NCI-H446 (cell line): ENCODE data around the gene KIF21A.

Experiments
- DNase-seq, 2 experiments: peaks; one replicate each; lab custom pipeline; 2025; lab: John Stamatoyannopoulos, UW

Gene KIF21A

DNA sequence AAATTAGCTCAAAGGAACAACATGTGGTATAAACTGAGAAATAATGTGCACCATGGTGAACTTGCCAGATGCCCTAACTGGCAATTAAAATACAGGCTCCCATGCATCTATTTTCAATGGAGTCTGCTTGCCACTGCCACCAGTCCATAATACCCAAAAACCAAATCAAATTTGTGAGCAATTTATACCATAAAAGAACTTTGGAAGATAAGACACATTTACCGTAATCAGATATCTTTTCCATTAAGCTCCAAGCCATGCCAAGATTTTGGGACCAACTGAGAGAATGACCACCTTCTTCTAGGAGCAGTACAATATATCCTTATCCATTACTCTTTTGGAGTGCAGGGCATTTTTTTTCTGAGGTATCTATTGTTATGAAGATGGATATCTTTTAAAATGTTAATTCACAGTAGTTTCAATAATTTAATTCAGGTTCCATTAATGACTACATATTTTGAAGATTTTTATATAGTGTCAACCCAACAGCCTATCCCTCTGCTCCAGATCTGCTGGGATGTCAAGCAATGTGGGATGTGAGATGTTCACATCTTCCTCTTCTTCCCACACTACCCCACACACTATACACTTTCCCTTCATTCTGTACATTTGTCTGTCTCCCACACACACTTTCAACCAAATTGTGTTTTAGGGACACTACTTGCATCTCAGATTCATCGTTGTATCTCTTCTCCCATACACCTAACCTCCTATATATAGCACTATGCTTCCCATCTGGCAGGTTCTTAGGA, 53.3 kb downstream of the KIF21A start:
- DNase-seq: no peak

DNA sequence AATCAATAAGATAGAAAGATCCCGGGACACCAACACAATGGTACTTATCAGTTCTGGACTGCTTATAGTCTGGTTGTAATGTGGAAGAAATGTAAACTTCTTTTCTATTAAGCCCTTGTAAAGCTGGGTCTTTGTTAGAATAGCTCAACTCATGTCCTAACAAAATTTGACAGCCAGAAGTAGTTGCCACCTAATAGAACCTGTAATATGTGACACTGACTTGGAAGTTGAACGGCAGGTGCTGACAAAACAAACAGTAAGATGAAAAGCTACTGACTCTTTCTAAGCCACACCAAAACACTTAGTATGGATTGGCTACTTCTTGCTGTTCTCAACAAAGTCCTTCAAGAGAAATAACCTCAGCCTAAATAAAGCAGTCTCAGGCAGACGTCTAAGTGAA, 56.6 kb downstream of the KIF21A start:
- DNase-seq: no peak

DNA sequence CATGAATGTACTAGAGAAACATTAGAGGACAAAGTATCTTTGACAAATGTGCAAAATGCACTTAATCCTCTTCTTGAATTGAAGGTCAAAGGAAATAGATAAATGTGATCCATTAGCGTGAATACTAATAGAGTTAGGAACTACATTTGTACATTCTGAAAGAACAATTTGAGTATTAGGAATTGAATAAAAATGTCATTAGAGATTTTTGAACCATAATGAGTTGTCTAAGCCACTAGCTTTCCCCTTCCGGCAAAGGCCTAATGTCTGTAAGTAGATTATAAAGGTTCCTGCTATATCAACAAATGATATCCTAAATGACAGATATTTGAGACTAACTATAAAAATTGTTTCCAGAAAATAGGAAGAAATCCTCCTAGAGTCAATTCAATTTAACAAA, 59.8 kb downstream of the KIF21A start:
- DNase-seq: no peak

DNA sequence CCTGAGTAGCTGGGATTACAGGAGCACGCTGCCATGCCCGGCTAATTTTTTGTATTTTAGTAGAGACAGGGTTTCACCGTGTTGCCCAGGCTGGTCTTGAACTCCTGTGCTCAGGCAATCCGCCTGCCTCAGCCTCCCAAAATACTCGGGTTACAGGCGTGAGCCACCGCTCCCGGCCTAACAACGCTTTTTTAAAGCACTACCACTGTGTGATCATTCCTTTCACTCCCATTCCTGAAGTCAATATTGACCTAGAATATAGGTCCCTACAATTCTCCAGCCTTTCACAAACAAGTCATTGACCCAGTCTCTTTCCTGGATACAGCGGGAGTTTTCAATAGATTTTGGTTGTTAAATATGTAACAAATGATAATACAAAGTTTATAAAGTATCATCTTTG, 62.8 kb downstream of the KIF21A start:
- no peak for DNase-seq

DNA sequence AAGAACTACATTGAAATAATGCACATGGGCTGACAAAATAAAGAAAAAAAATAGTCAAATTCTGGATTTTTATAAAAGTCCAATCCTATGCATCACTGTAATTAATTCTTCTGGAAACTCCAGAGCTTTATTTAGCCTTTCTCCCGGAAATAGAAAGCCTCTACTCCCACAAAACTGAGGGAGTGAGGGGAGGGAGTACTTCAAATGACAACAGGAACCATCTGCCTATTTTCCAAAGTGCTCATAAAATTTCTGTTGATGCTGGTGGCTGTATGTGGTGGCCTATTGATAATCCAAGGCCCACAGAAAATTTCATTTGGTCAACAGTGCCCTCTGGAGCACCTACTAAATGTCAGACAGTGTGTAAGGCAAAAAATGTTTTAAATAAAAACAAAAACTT, 64.6 kb downstream of the KIF21A start:
- DNase-seq: no peak

DNA sequence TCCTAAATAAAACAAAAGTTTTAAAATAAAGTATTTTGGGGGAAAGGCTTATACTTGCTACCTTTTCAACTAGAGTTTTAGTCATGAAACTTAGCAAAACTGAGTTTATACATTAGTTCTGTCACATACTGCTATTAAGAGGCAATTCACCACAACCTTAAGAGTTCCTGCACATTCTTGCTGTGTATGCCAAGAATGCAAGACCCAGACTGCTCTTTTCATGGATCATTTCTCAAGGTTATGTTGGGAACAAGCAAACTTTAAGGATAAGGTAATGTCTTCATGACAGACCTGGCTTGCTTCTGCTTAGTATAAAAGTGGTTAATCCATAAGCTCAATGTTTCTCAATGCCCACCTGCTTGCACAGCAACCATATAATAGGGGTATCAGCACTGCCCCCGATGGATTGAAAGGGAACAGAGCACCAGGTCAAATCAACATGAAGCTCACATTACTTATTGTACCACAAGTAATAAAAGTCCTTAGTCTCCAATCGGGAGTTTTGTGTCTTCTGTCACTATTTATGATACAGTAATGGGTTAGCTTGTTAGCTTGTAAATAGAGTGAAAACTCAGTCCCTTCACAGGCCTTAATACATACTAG, 67.6 kb downstream of the KIF21A start:
- no peak for DNase-seq

DNA sequence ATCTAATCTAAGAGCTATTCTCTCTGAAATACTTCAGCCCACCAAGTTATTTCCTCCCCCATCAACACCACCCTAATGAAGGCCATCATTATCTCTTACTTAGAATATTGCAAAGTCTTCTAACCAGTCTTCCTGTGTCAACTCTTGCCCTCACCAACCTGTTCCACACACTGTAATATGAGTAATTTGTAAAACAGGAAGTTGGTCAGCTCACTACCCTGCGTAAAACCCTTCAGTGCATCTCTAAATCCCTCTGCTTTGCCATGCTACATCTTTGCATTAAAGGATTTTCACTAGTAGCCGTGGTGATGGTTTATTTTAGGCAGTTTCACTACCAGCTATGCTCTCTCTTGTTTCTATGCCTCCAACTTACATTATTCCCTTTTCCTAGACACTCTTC, 70.0 kb downstream of the KIF21A start:
- no peak for DNase-seq

DNA sequence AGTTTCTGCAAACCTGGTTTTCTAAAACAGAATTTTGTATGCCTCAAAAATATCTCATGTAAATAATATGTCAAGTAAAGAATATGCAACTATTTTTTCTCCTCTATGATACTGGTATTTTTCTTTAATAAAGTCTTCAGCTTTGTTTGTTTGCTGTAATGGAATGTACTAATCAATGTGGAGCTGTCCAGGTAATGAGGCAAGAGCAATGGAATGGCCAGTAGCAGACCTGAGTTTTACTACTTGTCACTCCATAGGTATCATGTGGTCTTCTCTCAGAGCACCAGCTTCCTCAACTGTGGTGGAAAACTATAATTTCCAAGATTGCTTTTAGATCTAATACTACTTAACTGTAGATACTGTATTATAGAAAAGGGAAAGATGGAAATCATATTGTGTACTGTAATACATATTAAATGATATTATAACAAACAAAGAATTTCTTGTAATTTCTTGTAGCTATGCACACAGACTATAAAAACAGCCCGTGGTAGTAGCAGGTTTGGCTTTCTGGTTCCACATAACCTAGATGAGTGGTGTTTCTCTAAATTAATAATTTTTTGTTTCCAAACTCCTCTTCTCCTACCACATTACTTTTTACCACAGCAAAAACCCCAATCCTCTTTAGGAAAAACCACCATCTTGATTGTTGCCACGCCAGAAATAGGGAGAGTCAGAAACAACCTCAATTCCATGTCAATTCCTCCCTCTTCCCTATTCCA, 70.6 kb downstream of the KIF21A start:
- DNase-seq: no peak

DNA sequence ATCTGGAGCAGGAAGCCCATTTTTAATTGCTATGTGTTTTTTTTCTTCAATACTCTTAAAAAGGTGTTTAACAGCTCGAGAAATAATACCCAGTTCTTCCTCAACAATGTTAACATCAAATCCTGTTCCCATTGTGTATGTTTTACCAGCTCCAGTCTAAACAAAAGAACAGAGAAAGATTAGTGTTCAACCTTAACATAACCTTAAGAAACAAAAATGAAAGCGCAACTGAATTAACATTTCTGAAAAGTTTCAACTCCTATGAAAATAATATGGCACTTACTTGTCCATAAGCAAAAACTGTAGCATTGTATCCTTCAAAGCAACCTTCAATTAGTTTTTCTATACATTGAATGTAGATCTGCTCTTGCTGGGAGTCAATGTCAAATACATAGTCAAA, 73.2 kb downstream of the KIF21A start:
- no peak for DNase-seq

DNA sequence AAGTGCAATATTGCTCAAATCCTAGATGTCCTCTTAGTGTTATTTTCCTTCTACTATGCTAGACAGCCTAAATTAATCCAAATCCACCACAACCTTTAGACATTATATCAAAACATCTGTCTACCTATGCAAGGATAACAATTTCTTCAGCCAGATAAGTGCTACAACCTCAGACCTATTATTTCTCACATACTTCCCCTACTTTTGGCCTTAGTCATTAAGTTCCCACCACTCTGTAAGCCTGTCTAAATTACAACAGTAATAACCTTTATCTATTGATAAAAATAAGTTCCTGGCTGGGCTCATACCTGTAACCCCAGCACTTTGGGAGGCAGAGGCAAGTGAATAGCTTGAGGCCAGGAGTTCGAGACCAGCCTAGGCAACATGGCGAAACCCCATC, 74.0 kb downstream of the KIF21A start:
- DNase-seq: no peak

DNA sequence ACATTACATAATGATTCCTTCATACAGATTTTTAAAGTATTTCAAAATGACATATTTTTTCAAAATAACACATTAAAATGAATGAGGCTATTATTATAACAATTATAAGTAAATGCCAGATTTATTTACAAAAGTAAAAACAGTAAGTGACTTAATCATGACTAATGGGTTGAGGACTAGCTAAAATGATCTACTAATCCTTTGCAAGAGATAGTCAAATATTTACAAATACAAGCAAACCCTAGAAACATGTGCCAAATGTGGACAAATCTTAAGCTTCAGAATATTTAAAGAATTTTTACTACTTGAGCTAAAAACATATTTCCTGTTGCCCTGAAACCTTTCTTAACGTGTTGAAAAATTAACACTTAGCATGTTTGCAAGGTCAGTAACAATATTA, 74.8 kb downstream of the KIF21A start:
- no peak for DNase-seq

DNA sequence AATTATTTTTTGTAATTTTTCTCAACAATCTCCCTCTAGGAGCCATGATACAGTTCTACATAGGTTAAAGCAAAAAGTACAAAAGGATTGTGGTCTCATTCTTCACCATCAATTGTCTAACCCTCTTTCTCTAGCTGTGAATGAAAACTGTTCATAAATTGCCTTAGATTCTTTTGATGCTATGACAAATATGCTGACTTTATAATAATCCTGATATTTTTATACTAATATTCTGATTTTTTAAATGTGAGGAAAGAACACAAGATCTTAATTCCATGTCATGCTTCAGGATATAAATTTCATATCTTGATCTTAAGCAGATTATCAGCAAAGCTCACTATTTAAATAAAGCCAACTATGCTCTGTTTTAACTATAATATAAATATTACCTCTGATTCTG, 75.4 kb downstream of the KIF21A start:
- no peak for DNase-seq

DNA sequence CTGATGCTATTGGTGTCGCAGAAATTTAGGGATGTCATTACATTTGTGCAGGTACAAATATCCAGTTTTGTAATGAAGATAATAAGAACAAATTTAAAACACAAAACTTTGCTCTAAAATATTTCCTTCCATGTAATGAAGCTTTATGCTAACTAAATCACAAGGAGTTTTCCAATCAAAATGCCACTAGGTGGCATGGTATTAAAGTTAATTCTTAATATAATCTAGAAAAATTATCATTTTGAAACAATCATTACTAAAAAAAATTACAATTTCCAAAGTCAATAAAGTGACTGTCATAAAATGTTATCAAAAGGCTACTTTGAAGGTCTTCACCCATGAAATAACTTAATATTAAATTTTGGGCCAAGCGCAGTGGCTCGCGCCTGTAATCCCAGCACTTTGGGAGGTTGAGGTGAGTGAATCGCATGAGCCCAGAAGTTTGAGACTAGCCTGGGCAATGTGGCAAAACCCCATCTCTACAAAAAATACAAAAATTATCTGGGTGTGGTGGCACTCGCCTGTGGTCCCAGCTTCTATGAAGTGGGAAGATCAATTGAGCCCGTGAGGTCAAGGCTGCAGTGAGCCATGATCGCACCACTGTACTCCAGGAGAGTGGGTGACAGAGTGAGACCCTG, 77.4 kb downstream of the KIF21A start:
- no peak for DNase-seq

DNA sequence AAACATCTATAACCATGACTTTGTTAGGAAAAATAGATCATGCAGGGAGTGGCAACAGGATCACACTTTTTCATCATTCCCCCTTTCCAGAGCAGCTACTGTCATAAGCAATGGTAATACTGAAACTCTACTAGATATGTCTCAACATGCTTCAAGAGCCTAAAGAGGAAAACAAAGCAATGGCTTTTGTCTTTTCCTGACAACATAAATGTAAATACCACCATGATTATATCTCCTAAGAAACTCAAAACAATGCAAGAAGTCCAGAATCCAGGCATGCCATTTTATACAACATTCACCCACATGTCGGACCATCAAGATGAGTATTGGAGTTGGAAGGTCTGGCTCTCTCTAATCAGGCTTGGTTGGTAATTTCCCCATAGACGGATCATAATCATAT, 78.7 kb downstream of the KIF21A start:
- no peak for DNase-seq

DNA sequence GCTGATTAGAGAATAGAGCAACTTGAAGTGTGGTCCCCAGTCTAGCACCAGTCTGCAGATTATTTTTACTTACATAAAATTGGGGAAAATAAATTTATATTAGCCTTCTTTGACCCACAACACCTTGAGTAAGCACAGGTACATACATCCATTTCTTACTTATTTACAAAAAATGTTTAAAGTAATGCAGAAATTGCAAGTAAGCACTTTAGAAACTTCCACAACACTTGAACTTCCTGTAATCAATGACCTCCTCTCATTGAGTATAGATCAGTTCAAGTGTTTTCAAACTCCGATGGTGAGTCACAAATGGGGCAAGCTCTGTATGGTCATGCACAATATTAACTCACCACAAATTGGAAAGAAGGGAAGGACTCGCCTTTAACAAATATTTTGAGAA, 83.3 kb downstream of the KIF21A start:
- no peak for DNase-seq

DNA sequence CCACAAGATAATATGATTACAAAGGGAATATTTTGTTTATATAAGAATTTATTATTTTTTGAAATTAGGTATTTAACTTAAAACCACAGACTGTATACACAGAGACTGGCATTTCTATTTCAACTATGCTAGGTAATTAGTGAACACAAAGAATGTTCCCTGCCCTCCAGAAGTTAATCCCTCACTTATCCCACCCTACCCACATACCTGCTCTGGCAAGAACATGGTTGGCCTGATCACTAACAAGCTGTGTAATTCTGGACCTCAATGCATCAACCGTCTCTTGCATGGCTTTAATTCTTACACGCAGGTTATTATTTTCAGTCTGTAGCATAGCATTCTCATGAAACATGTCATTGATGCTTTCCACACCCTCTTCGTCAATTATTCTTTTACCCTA, 85.9 kb downstream of the KIF21A start:
- DNase-seq: no peak

DNA sequence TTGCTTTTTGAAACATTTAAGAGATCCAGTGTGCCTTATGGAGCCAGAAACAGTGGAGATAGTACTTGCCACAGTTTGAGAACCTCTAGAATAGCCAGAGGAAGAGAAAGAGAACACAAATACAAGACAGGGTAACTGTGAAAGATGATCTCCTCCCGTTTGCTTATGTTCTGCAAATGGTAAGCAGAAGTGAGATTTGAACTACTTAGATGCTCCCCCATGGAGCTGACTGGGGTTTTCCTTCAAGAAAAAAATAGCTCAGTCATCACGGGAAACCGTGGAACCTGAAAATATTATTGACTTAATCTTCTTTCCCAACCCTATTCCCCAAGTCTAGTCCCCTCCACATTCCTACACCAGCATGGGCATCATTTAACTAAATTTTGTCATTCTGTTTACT, 87.1 kb downstream of the KIF21A start:
- no peak for DNase-seq

DNA sequence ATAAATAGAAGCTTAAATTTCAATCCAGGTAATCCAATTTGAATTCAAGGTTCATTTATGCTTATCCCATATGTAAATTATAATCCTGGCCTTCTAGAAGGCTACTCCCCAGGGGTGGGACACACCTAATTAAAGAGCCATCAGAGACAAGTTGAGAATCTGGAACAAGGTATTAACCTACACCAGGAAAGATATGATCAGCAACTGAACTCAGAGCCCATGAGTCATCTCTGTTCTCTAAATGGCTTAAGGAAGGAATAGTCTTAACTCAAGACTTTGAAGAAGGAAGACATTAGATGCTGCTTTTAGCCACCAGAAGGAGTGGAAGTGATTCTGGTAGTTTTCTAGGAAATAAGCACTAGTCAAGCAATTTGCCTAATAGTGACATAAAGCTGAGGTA, 88.0 kb downstream of the KIF21A start:
- DNase-seq: no peak

DNA sequence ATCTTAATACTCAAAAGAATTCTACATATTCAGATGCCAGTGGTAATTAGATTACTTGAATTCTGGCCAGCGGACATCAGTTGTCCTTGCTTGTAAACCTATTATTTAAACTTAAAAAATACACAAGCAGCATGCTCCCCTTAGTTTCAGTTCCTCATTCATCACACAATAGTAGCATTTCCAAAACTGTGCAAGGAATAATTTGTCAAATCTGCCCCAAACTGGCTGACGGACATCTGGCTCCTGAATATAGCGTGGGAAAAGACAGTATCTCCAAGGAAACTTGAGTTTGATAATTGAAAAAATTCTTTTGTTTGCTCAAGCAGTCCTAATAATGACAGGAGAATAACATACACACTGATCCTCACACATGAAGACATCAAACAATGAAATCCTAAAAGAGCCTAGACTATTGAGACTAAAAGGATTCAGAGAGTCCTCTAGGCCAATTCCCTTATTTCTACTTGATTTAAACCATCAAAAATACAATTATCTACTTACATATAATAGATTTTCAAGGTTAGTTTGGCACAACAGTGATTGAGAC, 90.4 kb downstream of the KIF21A start:
- DNase-seq: no peak

DNA sequence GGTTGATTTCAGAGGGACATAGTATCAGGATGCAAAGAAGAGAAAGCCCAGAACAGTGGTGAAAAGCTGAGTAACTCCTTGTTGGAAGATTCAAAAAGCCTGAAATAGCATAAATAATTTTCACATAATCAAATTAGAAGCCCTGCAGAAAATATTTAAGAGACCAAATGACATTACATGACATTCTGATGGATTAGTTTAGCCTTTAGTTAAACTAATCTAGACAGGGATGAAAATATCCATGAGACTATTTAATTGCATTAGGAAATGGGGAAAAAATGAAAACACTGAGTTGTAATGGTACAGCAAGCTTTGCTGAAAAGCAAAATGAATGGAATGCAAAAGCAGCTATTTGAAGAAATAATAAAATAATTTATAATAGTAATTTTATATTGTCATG, 91.8 kb downstream of the KIF21A start:
- DNase-seq: no peak

DNA sequence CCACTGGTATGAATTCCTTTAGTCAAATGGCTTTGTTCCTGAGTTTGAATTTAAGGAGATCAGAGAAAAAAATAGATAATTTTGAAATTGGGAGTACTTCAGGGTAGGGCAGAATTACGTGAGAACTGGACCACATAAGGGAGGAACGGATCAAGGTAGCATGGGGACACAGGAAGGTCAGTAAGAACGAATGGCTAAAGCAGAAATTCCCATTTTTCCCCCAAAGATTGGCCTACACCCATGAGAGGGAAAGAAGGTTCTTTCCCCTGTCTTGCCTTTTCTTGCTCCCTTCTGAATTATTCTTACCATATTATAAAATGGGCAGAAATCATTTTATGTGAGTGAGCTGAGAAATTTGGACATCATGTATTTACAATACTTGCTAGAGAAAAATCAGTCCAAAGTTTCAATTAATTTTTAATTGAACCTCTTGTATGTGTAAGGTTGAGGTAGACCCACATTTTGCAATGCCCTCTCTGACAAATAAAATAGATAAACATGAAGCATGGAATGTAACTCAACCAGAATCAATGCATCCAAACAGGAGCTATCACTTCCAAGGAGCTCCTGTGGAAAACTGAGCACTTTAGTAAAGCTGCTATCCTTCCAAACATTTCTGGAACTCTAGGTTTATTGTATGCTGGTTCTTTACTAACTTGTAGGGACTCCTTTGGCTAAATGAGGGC, 93.8 kb downstream of the KIF21A start:
- no peak for DNase-seq

DNA sequence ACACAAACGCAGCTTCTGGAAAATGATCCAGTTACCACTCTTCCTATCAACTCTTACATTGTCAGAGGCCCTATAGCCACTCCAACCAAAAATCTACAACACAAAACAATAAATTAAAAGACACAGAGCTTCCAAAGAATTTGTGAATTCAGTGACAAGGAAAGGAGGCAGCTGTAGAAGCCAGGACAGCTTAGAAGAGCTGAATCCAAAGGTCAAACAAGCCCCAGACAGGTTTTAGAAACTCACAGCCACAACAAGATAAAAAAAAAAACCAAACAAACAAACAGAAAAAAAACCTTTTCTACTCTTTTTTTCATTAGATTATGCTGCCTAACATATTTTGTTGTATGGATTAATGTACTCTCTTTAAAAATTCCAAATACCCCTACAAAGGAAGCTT, 94.4 kb downstream of the KIF21A start:
- no peak for DNase-seq
